NCI-H226 (cell line): Measurements from ENCODE around the gene MIA.
"Not testable (repeated sequence)": the region's sequence is repeated elsewhere in the genome, so short reads cannot be mapped to it uniquely, and the experiment has no call there.

Experiments used
- DNase-seq: peaks from one replicate; pipeline ENCODE4 v3.0.0-alpha.2; 2015

MIA gene

GRCh38 chr19:40804783-40805242 is 29.5 kb downstream of the MIA start:
- no peak for DNase-seq

GRCh38 chr19:40805258-40805868 is 30.0 kb downstream of the MIA start:
- no peak for DNase-seq

GRCh38 chr19:40806423-40807146 is 31.3 kb downstream of the MIA start:
- peak; percentile 99 for DNase-seq

- no peak for DNase-seq
These were observed 32.1 kb downstream of the MIA start for GRCh38 chr19:40807147-40808020.

GRCh38 chr19:40808021-40808325 is 32.7 kb downstream of the MIA start:
- DNase-seq, result no peak

- no peak for DNase-seq
These were observed 33.2 kb downstream of the MIA start for GRCh38 chr19:40808497-40808896.

- DNase-seq, result no peak
These were observed 34.2 kb downstream of the MIA start for GRCh38 chr19:40809358-40810086.

- DNase-seq, result no peak
These were observed 34.8 kb downstream of the MIA start for GRCh38 chr19:40810160-40810559.

GRCh38 chr19:40810649-40811408 is 35.5 kb downstream of the MIA start:
- DNase-seq, result peak; percentile 83

- DNase-seq, result no peak
These were observed 36.4 kb downstream of the MIA start for GRCh38 chr19:40811478-40812341.

- not testable (repeated sequence) for DNase-seq
These were observed 37.2 kb downstream of the MIA start for GRCh38 chr19:40812571-40812970.

GRCh38 chr19:40813182-40813581 is 37.9 kb downstream of the MIA start:
- no peak for DNase-seq

GRCh38 chr19:40815223-40815622 is 39.9 kb downstream of the MIA start:
- no peak for DNase-seq

GRCh38 chr19:40818480-40819399 is 43.4 kb downstream of the MIA start:
- peak; percentile 40 for DNase-seq

- not testable (repeated sequence) for DNase-seq
These were observed 44.3 kb downstream of the MIA start for GRCh38 chr19:40819479-40820234.

- DNase-seq, result no peak
These were observed 46.8 kb downstream of the MIA start for GRCh38 chr19:40822161-40822560.

- DNase-seq, result peak; percentile 92
These were observed 47.6 kb downstream of the MIA start for GRCh38 chr19:40822704-40823553.

GRCh38 chr19:40824916-40825315 is 49.6 kb downstream of the MIA start:
- DNase-seq, result not testable (repeated sequence)
